Activated CD8-positive, alpha-beta memory T cell treated with anti-CD3 and anti-CD28 coated beads for 24 hours (primary cell): ENCODE data around the gene PRKACA.
"Not testable (repeated sequence)": the region's sequence is repeated elsewhere in the genome, so short reads cannot be mapped to it uniquely, and the experiment has no call there.

Experiments used
- DNase-seq: peaks from one replicate; pipeline ENCODE4 v3.0.0-alpha.2; 2020

Gene PRKACA

GRCh38 chr19:14147797-14148605, 30.4 kb upstream of the PRKACA start:
- peak; percentile 82 for DNase-seq

GRCh38 chr19:14146789-14147216, 29.2 kb upstream of the PRKACA start:
- DNase-seq = no peak

- not testable (repeated sequence) for DNase-seq
Observed at GRCh38 chr19:14146169-14146568, 28.6 kb upstream of the PRKACA start.

- no peak for DNase-seq
Observed at GRCh38 chr19:14145381-14145780, 27.8 kb upstream of the PRKACA start.

- DNase-seq = no peak
Observed at GRCh38 chr19:14142262-14143190, 25.0 kb upstream of the PRKACA start.

GRCh38 chr19:14141041-14141440, 23.5 kb upstream of the PRKACA start:
- DNase-seq = no peak

- DNase-seq = no peak
Observed at GRCh38 chr19:14139944-14140343, 22.4 kb upstream of the PRKACA start.

- no peak for DNase-seq
Observed at GRCh38 chr19:14138576-14139265, 21.2 kb upstream of the PRKACA start.

GRCh38 chr19:14136509-14137281, 19.1 kb upstream of the PRKACA start, which contains the start of gene ASF1B:
ASF1B (minus strand) TSS chr19:14136589; CDS start chr19:14136456, 133 bp downstream.
- DNase-seq = peak; percentile 96

- DNase-seq = no peak
Observed at GRCh38 chr19:14135985-14136508, 18.5 kb upstream of the PRKACA start.

GRCh38 chr19:14135355-14135754, 17.8 kb upstream of the PRKACA start:
- no peak for DNase-seq

- no peak for DNase-seq
Observed at GRCh38 chr19:14127929-14128509, 10.5 kb upstream of the PRKACA start.

- DNase-seq = no peak
Observed at GRCh38 chr19:14127176-14127575, 9.6 kb upstream of the PRKACA start.

GRCh38 chr19:14122924-14123323, 5.4 kb upstream of the PRKACA start:
- no peak for DNase-seq

GRCh38 chr19:14120497-14120780, 2.9 kb upstream of the PRKACA start:
- no peak for DNase-seq

- DNase-seq = no peak
Observed at GRCh38 chr19:14119644-14120496, 2.3 kb upstream of the PRKACA start.

- DNase-seq = no peak
Observed at GRCh38 chr19:14119146-14119545, 1.6 kb upstream of the PRKACA start.

GRCh38 chr19:14118165-14119051, 846 bp upstream of the PRKACA start:
- peak; percentile 74 for DNase-seq

GRCh38 chr19:14116918-14117578, 514 bp downstream of the PRKACA start:
- DNase-seq = no peak
